Suprapubic skin (tissue), 4 donors: Measurements from ENCODE around the gene PPP4C. TPM values are rescaled to one million over a fixed set of nuclear protein-coding genes. Genes with fewer than 3 reads are reported as not detected.

Experiments
- DNase-seq, 2 donors: peaks; one replicate each; pipeline ENCODE4 v3.0.0-alpha.2; 2019; ENCODE audit warnings: low spot score in 2 of 2
- H3K27ac ChIP-seq: fragments of 200-600 bp; sonication (generic); one replicate; pipeline ENCODE4 v1.5.1; 2019
- H3K27me3 ChIP-seq: fragments of 200-600 bp; sonication (generic); one replicate; pipeline ENCODE4 v1.5.1; 2019
- H3K36me3 ChIP-seq: fragments of 200-600 bp; sonication (generic); one replicate; pipeline ENCODE4 v1.5.1; 2019
- H3K4me1 ChIP-seq: fragments of 200-600 bp; sonication (generic); one replicate; pipeline ENCODE4 v1.5.1; 2019
- H3K4me3 ChIP-seq: fragments of 200-600 bp; sonication (generic); one replicate; pipeline ENCODE4 v1.5.1; 2019; ENCODE audit warnings: mild to moderate bottlenecking
- H3K9me3 ChIP-seq: fragments of 200-600 bp; sonication (generic); one replicate; pipeline ENCODE4 v1.5.1; 2019
- CTCF ChIP-seq, 2 donors: fragments of 200-600 bp in 1 of 2; fragments of 450-650 bp in 1 of 2; sonication (generic) in 1 of 2; IDR thresholded peaks; one replicate each; pipeline ENCODE4 v1.5.1; 2016 to 2019; ENCODE audit warnings: antibody characterized with exemption in 2 of 2, mild to moderate bottlenecking in 1 of 2, moderate library complexity in 1 of 2
- EP300 ChIP-seq: sonication (generic); formaldehyde crosslinking; IDR thresholded peaks from one replicate; pipeline ENCODE4 v1.6.1; 2017; ENCODE audit warnings: antibody characterized with exemption
- POLR2A ChIP-seq, 2 donors: fragments of 450-650 bp; IDR thresholded peaks; one replicate each; pipeline ENCODE4 v1.6.1; 2017; ENCODE audit warnings: antibody characterized with exemption in 2 of 2, mild to moderate bottlenecking in 2 of 2, moderate library complexity in 2 of 2
- POLR2AphosphoS5 ChIP-seq, 3 donors: sonication (generic); formaldehyde crosslinking; IDR thresholded peaks; one replicate each; pipeline ENCODE4 v1.6.1; 2017; ENCODE audit warnings: antibody characterized with exemption in 3 of 3
- WGBS: methylation state at CpG from one replicate; pipeline ENCODE4 v1.1.5; 2018; 5-methylcytosine and 5-hydroxymethylcytosine counted together
- total RNA-seq, 4 donors: library from RNA; depleted of rRNA; stranded (reverse); fragments of >200 nt; gene quantifications; one replicate each; pipeline ENCODE4 v1.1.0, GENCODE V29; 2016

The PPP4C gene
- total RNA-seq, 4 donors from 2014 or later = 52.0 to 66.0 (median 61.2) TPM

DNA sequence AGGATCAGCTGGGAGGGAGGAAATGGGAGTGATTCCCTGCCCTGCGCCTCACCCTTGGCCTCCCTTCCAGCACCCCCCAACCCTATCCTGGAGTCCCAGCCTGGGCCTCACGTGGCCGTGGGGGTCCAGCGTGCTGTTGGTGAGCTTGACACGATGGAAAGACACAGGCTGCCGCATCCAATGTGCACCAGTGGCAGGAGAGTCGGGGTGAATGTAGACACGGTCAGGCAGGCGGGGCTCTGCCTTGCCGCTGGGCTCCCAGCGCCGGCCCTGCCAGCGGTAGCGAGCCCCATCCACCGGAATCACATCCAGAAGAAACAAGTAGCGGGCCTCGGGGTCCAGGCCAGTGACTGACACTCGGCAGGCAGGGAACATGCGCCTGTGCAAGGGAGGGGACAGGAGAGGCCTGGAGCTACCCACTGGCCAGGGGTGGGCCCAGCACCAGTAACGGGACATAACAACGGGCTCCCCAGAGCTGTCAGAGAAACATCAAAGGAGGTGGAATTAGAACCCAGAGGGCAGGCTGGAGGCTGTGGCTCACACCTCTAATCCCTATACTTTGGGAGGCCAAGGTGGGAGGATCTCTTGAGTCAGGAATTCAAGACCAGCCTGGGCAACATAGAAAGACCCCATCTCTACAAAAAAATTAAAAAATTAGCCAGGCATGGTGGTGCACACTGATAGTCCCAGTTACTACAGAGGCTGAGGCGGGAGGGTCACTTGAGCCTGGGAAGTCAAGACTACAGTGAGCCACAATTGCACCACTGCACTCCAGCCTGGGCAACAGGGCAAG, 13.2 kb downstream of the PPP4C start:
- H3K4me3 ChIP-seq = no peak overlapping the region
- no peak overlapping the region for H3K27ac ChIP-seq
- H3K36me3 ChIP-seq = peaks cover 29% of the 10 kb centered on the region
- WGBS = 64% methylated on average over 14 of the region's 22 CpGs
- H3K9me3 ChIP-seq = no peaks in the 10 kb centered on the region
- no peaks in the 10 kb centered on the region for H3K27me3 ChIP-seq
- no peak for TF ChIP-seq POLR2AphosphoS5 (IDR thresholded peaks at IDR 0.05)
- TF ChIP-seq EP300 = no peak
- TF ChIP-seq POLR2A (IDR thresholded peaks at IDR 0.05) = no peak
- TF ChIP-seq CTCF (IDR thresholded peaks at IDR 0.05) = no peak
- H3K4me1 ChIP-seq = peaks cover 55% of the 10 kb centered on the region
- DNase-seq = peak in 1 of 2 donors; percentile 68

- Histone ChIP-seq H3K9me3 (no peaks in the 10 kb centered on the region), H3K27ac (peak overlapping the region; percentile 82), H3K4me3 (peak overlapping the region; percentile 67), H3K4me1 (peaks cover 67% of the 10 kb centered on the region), H3K36me3 (peaks cover 20% of the 10 kb centered on the region), H3K27me3 (no peaks in the 10 kb centered on the region)
- TF ChIP-seq POLR2A (IDR thresholded peaks at IDR 0.05) (no peak), EP300 (no peak), CTCF (IDR thresholded peaks at IDR 0.05) (no peak), POLR2AphosphoS5 (IDR thresholded peaks at IDR 0.05) (no peak)
- DNase-seq = peak in 1 of 2 donors; percentile 72
- WGBS = 73% methylated on average over 14 of the region's 26 CpGs
Measured at GRCh38 chr16:30090610-30091331, 15.0 kb downstream of the PPP4C start.

DNA sequence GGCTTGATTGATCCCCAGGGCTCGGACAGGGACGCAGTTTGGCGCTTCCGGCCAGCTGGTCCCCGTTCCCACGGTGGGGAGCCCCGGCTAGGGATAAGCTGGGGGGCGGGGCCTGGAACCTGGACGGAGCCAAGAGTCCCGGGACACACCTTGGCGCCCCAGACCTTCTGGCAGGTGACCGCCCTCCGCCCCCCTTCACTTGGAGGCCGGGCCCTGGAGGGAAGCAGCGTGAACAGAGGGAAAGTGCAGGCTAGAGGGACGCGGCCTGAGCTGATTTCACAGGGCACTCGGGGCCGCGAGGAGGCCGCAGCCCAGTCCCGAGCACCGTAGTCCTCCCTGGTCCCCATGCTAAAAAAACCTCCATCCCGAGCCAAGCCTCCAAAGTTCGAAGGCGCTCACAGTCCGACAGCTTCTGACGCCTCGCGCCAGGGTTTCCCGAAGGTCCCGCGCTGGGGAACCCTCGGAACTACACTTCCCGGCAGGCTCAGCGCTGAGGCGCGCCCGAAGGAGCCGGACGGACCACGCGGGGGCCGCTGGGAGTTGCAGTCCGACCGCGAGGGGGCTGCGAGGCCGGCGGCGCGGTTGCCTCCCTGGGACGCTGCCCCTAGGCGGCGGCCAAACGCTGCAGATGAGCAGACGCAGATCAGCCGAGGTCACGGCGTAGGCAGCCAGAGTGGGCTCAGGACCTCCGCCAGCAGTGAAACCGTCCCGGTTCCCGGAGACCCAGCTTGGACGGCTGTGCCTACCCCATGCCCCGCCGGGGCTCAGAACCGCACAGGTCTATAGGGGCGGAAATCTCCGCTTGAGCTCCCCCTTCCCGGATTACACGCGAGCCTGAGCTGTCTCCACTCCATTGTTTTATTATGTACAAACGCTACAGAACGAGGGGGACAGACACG, 15.9 kb downstream of the PPP4C start, which contains the start of gene TBX6:
TBX6 (minus strand) TSS at position 451 of the 899 bp plus-strand sequence. CDS start 731 bp downstream, outside the sequence.
- 3% methylated on average over 30 of the region's 76 CpGs for WGBS
- DNase-seq = peak; percentile 94 to 95

GRCh38 chr16:30092373-30093010, 16.7 kb downstream of the PPP4C start:
- Histone ChIP-seq H3K27ac (peak overlapping the region; percentile 82), H3K4me1 (peaks cover 70% of the 10 kb centered on the region), H3K36me3 (peaks cover 12% of the 10 kb centered on the region), H3K9me3 (no peaks in the 10 kb centered on the region), H3K27me3 (no peaks in the 10 kb centered on the region), H3K4me3 (peak overlapping the region; percentile 67)
- TF ChIP-seq POLR2A (IDR thresholded peaks at IDR 0.05) = no peak
- TF ChIP-seq POLR2AphosphoS5 (IDR thresholded peaks at IDR 0.05) = peak in 1 of 3 donors; percentile 45
- peak; percentile 33 to 64 for TF ChIP-seq CTCF (IDR thresholded peaks at IDR 0.05)
- TF ChIP-seq EP300 = no peak
- WGBS = 15% methylated on average over 18 of the region's 22 CpGs
- peak; percentile 88 to 90 for DNase-seq

More for the DNA sequence above, 15.9 kb downstream of the PPP4C start, which contains the start of gene TBX6:
- peak within 1 kb of the TSS; percentile 67 for H3K4me3 ChIP-seq
- no peaks in the 10 kb centered on the region for H3K9me3 ChIP-seq
- no peak for TF ChIP-seq EP300
- TF ChIP-seq POLR2A (IDR thresholded peaks at IDR 0.05) = no peak
- TF ChIP-seq POLR2AphosphoS5 (IDR thresholded peaks at IDR 0.05) = peak in 2 of 3 donors; percentile 59 to 93
- peak; percentile 67 to 81 for TF ChIP-seq CTCF (IDR thresholded peaks at IDR 0.05)
- peaks cover 12% of the 10 kb centered on the region for H3K36me3 ChIP-seq
- peak within 1 kb of the TSS; percentile 82 for H3K27ac ChIP-seq
- no peaks in the 10 kb centered on the region for H3K27me3 ChIP-seq
- H3K4me1 ChIP-seq = peaks cover 68% of the 10 kb centered on the region
